Measurements from ENCODE around the gene ITGA8. TPM values are rescaled to one million over a fixed set of nuclear protein-coding genes. Genes with fewer than 3 reads are reported as not detected.
"Not testable (repeated sequence)": the region's sequence is repeated elsewhere in the genome, so short reads cannot be mapped to it uniquely, and the experiment has no call there.

Gene ITGA8
- total and polyA plus RNA-seq, 2 donors = 1.3 to 2.8 TPM

- WGBS = 84% methylated on average over 3 of the region's 3 CpGs
- no peaks in the 10 kb centered on the region for H3K36me3 ChIP-seq (ENCODE audit: control insufficient read depth in 2 of 2, insufficient read depth in 2 of 2, low read length in 1 of 2)
- DNase-seq (ENCODE audit: low read depth in 6 of 9, low spot score in 9 of 9) = no peak
- H3K27ac ChIP-seq (ENCODE audit: low read depth in 1 of 2, low read length in 1 of 2) = no peak overlapping the region
- no peaks in the 10 kb centered on the region for H3K9me3 ChIP-seq (ENCODE audit: control insufficient read depth in 2 of 2, insufficient read depth in 1 of 2, low read length in 1 of 2)
- no peaks in the 10 kb centered on the region for H3K4me1 ChIP-seq (ENCODE audit: control insufficient read depth in 2 of 2, insufficient read depth in 2 of 2, low read length in 2 of 2)
- no peak overlapping the region for H3K4me3 ChIP-seq (ENCODE audit: low read length in 2 of 2)
- H3K27me3 ChIP-seq (ENCODE audit: control insufficient read depth in 2 of 2, insufficient read depth in 1 of 2, low read length in 1 of 2) = no peaks in the 10 kb centered on the region
Measured at GRCh38 chr10:15571575-15571974, 148.1 kb downstream of the ITGA8 start.

- WGBS = 99% methylated on average over 3 of the region's 3 CpGs
- Histone ChIP-seq H3K9me3 (ENCODE audit: control insufficient read depth in 2 of 2, insufficient read depth in 1 of 2, low read length in 1 of 2) (no peaks in the 10 kb centered on the region), H3K27me3 (ENCODE audit: control insufficient read depth in 2 of 2, insufficient read depth in 1 of 2, low read length in 1 of 2) (no peaks in the 10 kb centered on the region), H3K4me3 (ENCODE audit: low read length in 2 of 2) (no peak overlapping the region), H3K27ac (ENCODE audit: low read depth in 1 of 2, low read length in 1 of 2) (no peak overlapping the region), H3K36me3 (ENCODE audit: control insufficient read depth in 2 of 2, insufficient read depth in 2 of 2, low read length in 1 of 2) (no peaks in the 10 kb centered on the region), H3K4me1 (ENCODE audit: control insufficient read depth in 2 of 2, insufficient read depth in 2 of 2, low read length in 2 of 2) (no peaks in the 10 kb centered on the region)
- DNase-seq (ENCODE audit: low read depth in 6 of 9, low spot score in 9 of 9) = no peak
Measured at GRCh38 chr10:15570738-15571339, 148.9 kb downstream of the ITGA8 start.

- Histone ChIP-seq H3K36me3 (ENCODE audit: control insufficient read depth in 2 of 2, insufficient read depth in 2 of 2, low read length in 1 of 2) (no peaks in the 10 kb centered on the region), H3K27ac (ENCODE audit: low read depth in 1 of 2, low read length in 1 of 2) (no peak overlapping the region), H3K4me3 (ENCODE audit: low read length in 2 of 2) (no peak overlapping the region), H3K9me3 (ENCODE audit: control insufficient read depth in 2 of 2, insufficient read depth in 1 of 2, low read length in 1 of 2) (no peaks in the 10 kb centered on the region), H3K27me3 (ENCODE audit: control insufficient read depth in 2 of 2, insufficient read depth in 1 of 2, low read length in 1 of 2) (no peaks in the 10 kb centered on the region), H3K4me1 (ENCODE audit: control insufficient read depth in 2 of 2, insufficient read depth in 2 of 2, low read length in 2 of 2) (no peaks in the 10 kb centered on the region)
- DNase-seq (ENCODE audit: low read depth in 6 of 9, low spot score in 9 of 9) = no peak
- WGBS = 90% methylated on average over 1 of the region's 1 CpG
Measured at GRCh38 chr10:15567952-15568351, 151.8 kb downstream of the ITGA8 start.

- 100% methylated on average over 1 of the region's 1 CpG for WGBS
Measured at GRCh38 chr10:15563246-15563645, 156.5 kb downstream of the ITGA8 start.

GRCh38 chr10:15562578-15562977, 157.1 kb downstream of the ITGA8 start:
- Histone ChIP-seq H3K36me3 (ENCODE audit: control insufficient read depth in 2 of 2, insufficient read depth in 2 of 2, low read length in 1 of 2) (no peaks in the 10 kb centered on the region), H3K27me3 (ENCODE audit: control insufficient read depth in 2 of 2, insufficient read depth in 1 of 2, low read length in 1 of 2) (no peaks in the 10 kb centered on the region), H3K27ac (ENCODE audit: low read depth in 1 of 2, low read length in 1 of 2) (no peak overlapping the region), H3K9me3 (ENCODE audit: control insufficient read depth in 2 of 2, insufficient read depth in 1 of 2, low read length in 1 of 2) (no peaks in the 10 kb centered on the region), H3K4me1 (ENCODE audit: control insufficient read depth in 2 of 2, insufficient read depth in 2 of 2, low read length in 2 of 2) (no peaks in the 10 kb centered on the region), H3K4me3 (ENCODE audit: low read length in 2 of 2) (no peak overlapping the region)
- WGBS = 89% methylated on average over 5 of the region's 5 CpGs
- no peak for DNase-seq (ENCODE audit: low read depth in 6 of 9, low spot score in 9 of 9)

More at GRCh38 chr10:15563246-15563645, 156.5 kb downstream of the ITGA8 start:
- Histone ChIP-seq H3K9me3 (ENCODE audit: control insufficient read depth in 2 of 2, insufficient read depth in 1 of 2, low read length in 1 of 2) (no peaks in the 10 kb centered on the region), H3K4me1 (ENCODE audit: control insufficient read depth in 2 of 2, insufficient read depth in 2 of 2, low read length in 2 of 2) (no peaks in the 10 kb centered on the region), H3K36me3 (ENCODE audit: control insufficient read depth in 2 of 2, insufficient read depth in 2 of 2, low read length in 1 of 2) (no peaks in the 10 kb centered on the region), H3K27me3 (ENCODE audit: control insufficient read depth in 2 of 2, insufficient read depth in 1 of 2, low read length in 1 of 2) (no peaks in the 10 kb centered on the region), H3K4me3 (ENCODE audit: low read length in 2 of 2) (no peak overlapping the region), H3K27ac (ENCODE audit: low read depth in 1 of 2, low read length in 1 of 2) (no peak overlapping the region)
- DNase-seq (ENCODE audit: low read depth in 6 of 9, low spot score in 9 of 9) = no peak

GRCh38 chr10:15562116-15562515, 157.6 kb downstream of the ITGA8 start:
- WGBS = 96% methylated on average over 10 of the region's 10 CpGs
- no peak for DNase-seq (ENCODE audit: low read depth in 6 of 9, low spot score in 9 of 9)

GRCh38 chr10:15558136-15558535, 161.6 kb downstream of the ITGA8 start:
- no peak overlapping the region for H3K27ac ChIP-seq (ENCODE audit: low read depth in 1 of 2, low read length in 1 of 2)
- no peaks in the 10 kb centered on the region for H3K4me1 ChIP-seq (ENCODE audit: control insufficient read depth in 2 of 2, insufficient read depth in 2 of 2, low read length in 2 of 2)
- H3K36me3 ChIP-seq (ENCODE audit: control insufficient read depth in 2 of 2, insufficient read depth in 2 of 2, low read length in 1 of 2) = no peaks in the 10 kb centered on the region
- no peak for DNase-seq (ENCODE audit: low read depth in 6 of 9, low spot score in 9 of 9)
- H3K9me3 ChIP-seq (ENCODE audit: control insufficient read depth in 2 of 2, insufficient read depth in 1 of 2, low read length in 1 of 2) = no peaks in the 10 kb centered on the region
- H3K27me3 ChIP-seq (ENCODE audit: control insufficient read depth in 2 of 2, insufficient read depth in 1 of 2, low read length in 1 of 2) = no peaks in the 10 kb centered on the region
- H3K4me3 ChIP-seq (ENCODE audit: low read length in 2 of 2) = no peak overlapping the region
- 84% methylated on average over 5 of the region's 5 CpGs for WGBS

More at GRCh38 chr10:15562116-15562515, 157.6 kb downstream of the ITGA8 start:
- H3K4me1 ChIP-seq (ENCODE audit: control insufficient read depth in 2 of 2, insufficient read depth in 2 of 2, low read length in 2 of 2) = no peaks in the 10 kb centered on the region
- no peak overlapping the region for H3K27ac ChIP-seq (ENCODE audit: low read depth in 1 of 2, low read length in 1 of 2)
- no peak overlapping the region for H3K4me3 ChIP-seq (ENCODE audit: low read length in 2 of 2)
- no peaks in the 10 kb centered on the region for H3K36me3 ChIP-seq (ENCODE audit: control insufficient read depth in 2 of 2, insufficient read depth in 2 of 2, low read length in 1 of 2)
- H3K27me3 ChIP-seq (ENCODE audit: control insufficient read depth in 2 of 2, insufficient read depth in 1 of 2, low read length in 1 of 2) = no peaks in the 10 kb centered on the region
- no peaks in the 10 kb centered on the region for H3K9me3 ChIP-seq (ENCODE audit: control insufficient read depth in 2 of 2, insufficient read depth in 1 of 2, low read length in 1 of 2)

GRCh38 chr10:15557168-15557567, 162.6 kb downstream of the ITGA8 start:
- H3K27ac ChIP-seq (ENCODE audit: low read depth in 1 of 2, low read length in 1 of 2); DNase-seq (ENCODE audit: low read depth in 6 of 9, low spot score in 9 of 9); H3K9me3 ChIP-seq (ENCODE audit: control insufficient read depth in 2 of 2, insufficient read depth in 1 of 2, low read length in 1 of 2); H3K27me3 ChIP-seq (ENCODE audit: control insufficient read depth in 2 of 2, insufficient read depth in 1 of 2, low read length in 1 of 2); H3K4me3 ChIP-seq (ENCODE audit: low read length in 2 of 2); H3K36me3 ChIP-seq (ENCODE audit: control insufficient read depth in 2 of 2, insufficient read depth in 2 of 2, low read length in 1 of 2); H3K4me1 ChIP-seq (ENCODE audit: control insufficient read depth in 2 of 2, insufficient read depth in 2 of 2, low read length in 2 of 2): not testable (repeated sequence)
- WGBS = 62% methylated on average over 3 of the region's 3 CpGs

- 96% methylated on average over 3 of the region's 3 CpGs for WGBS
Measured at GRCh38 chr10:15550950-15551349, 168.8 kb downstream of the ITGA8 start.

More at GRCh38 chr10:15550950-15551349, 168.8 kb downstream of the ITGA8 start:
- Histone ChIP-seq H3K36me3 (ENCODE audit: control insufficient read depth in 2 of 2, insufficient read depth in 2 of 2, low read length in 1 of 2) (no peaks in the 10 kb centered on the region), H3K9me3 (ENCODE audit: control insufficient read depth in 2 of 2, insufficient read depth in 1 of 2, low read length in 1 of 2) (no peaks in the 10 kb centered on the region), H3K27ac (ENCODE audit: low read depth in 1 of 2, low read length in 1 of 2) (no peak overlapping the region), H3K4me1 (ENCODE audit: control insufficient read depth in 2 of 2, insufficient read depth in 2 of 2, low read length in 2 of 2) (no peaks in the 10 kb centered on the region), H3K27me3 (ENCODE audit: control insufficient read depth in 2 of 2, insufficient read depth in 1 of 2, low read length in 1 of 2) (no peaks in the 10 kb centered on the region), H3K4me3 (ENCODE audit: low read length in 2 of 2) (no peak overlapping the region)
- DNase-seq (ENCODE audit: low read depth in 6 of 9, low spot score in 9 of 9) = no peak

All from thymus (tissue), 11 donors.